HG03439 (cell line): ENCODE data around the gene CDK19.
"Not testable (repeated sequence)": the region's sequence is repeated elsewhere in the genome, so short reads cannot be mapped to it uniquely, and the experiment has no call there.

Experiments used
- ATAC-seq: cut with Tn5 transposase; IDR thresholded peaks from one replicate; pipeline ENCODE4 v1.9.1; 2021; ENCODE audit warnings: mild to moderate bottlenecking, moderate library complexity; ENCODE audit not compliant: unreplicated experiment

Gene CDK19

GRCh38 chr6:110593637-110594036 lies 221.6 kb downstream of the CDK19 start:
- ATAC-seq = no peak

- ATAC-seq = no peak
Measured at GRCh38 chr6:110592765-110593164, 222.5 kb downstream of the CDK19 start.

GRCh38 chr6:110590821-110591351 lies 224.4 kb downstream of the CDK19 start:
- ATAC-seq = peak; percentile 22

- ATAC-seq = peak; percentile 90
Measured at GRCh38 chr6:110589865-110590513, 225.3 kb downstream of the CDK19 start.

GRCh38 chr6:110587328-110587727 lies 227.9 kb downstream of the CDK19 start:
- no peak for ATAC-seq

GRCh38 chr6:110581679-110582078 lies 233.6 kb downstream of the CDK19 start:
- no peak for ATAC-seq

GRCh38 chr6:110577596-110578167 lies 237.6 kb downstream of the CDK19 start:
- ATAC-seq = not testable (repeated sequence)

GRCh38 chr6:110575925-110576463 lies 239.3 kb downstream of the CDK19 start:
- ATAC-seq = no peak

- ATAC-seq = no peak
Measured at GRCh38 chr6:110574817-110575216, 240.5 kb downstream of the CDK19 start.

- no peak for ATAC-seq
Measured at GRCh38 chr6:110573537-110573936, 241.7 kb downstream of the CDK19 start.

GRCh38 chr6:110573136-110573535 lies 242.1 kb downstream of the CDK19 start:
- ATAC-seq = no peak

- ATAC-seq = no peak
Measured at GRCh38 chr6:110567957-110568696, 247.1 kb downstream of the CDK19 start.

GRCh38 chr6:110566346-110567125 lies 248.7 kb downstream of the CDK19 start:
- ATAC-seq = no peak

- no peak for ATAC-seq
Measured at GRCh38 chr6:110564703-110565421, 250.4 kb downstream of the CDK19 start.

GRCh38 chr6:110563711-110564110 lies 251.6 kb downstream of the CDK19 start:
- no peak for ATAC-seq

GRCh38 chr6:110562316-110562915 lies 252.9 kb downstream of the CDK19 start:
- ATAC-seq = no peak

GRCh38 chr6:110561696-110562095 lies 253.6 kb downstream of the CDK19 start:
- no peak for ATAC-seq

- ATAC-seq = no peak
Measured at GRCh38 chr6:110561008-110561396, 254.3 kb downstream of the CDK19 start.

- no peak for ATAC-seq
Measured at GRCh38 chr6:110560239-110561007, 254.8 kb downstream of the CDK19 start.
